Umbilical cord (tissue), 2 donors: ENCODE results near the gene HOXB4. TPM values are rescaled to one million over a fixed set of nuclear protein-coding genes. Genes with fewer than 3 reads are reported as not detected.
"Not testable (repeated sequence)": the region's sequence is repeated elsewhere in the genome, so short reads cannot be mapped to it uniquely, and the experiment has no call there.

Experiments
- DNase-seq: peaks from one replicate; pipeline ENCODE4 v3.0.0-alpha.2; 2015; ENCODE audit warnings: low spot score
- total RNA-seq: library from RNA; depleted of rRNA; stranded (reverse); fragments of >200 nt; gene quantifications from one replicate; pipeline ENCODE4 v1.2.3, GENCODE V29; 2014; ENCODE audit warnings: low replicate concordance; ENCODE audit not compliant: insufficient read depth

HOXB4 gene
- total RNA-seq, 1 donor from 2014 or later, result 3.4 TPM

- no peak for DNase-seq
Measured at GRCh38 chr17:48549281-48549630, 28.9 kb downstream of the HOXB4 start.

- DNase-seq, result no peak
Measured at GRCh38 chr17:48548523-48549280, 29.4 kb downstream of the HOXB4 start.

- DNase-seq, result no peak
Measured at GRCh38 chr17:48547808-48548522, 30.2 kb downstream of the HOXB4 start.

- peak; percentile 90 for DNase-seq
Measured at GRCh38 chr17:48546924-48547807, 31.0 kb downstream of the HOXB4 start.

- no peak for DNase-seq
Measured at GRCh38 chr17:48546137-48546923, 31.8 kb downstream of the HOXB4 start.

- DNase-seq, result no peak
Measured at GRCh38 chr17:48545539-48545938, 32.6 kb downstream of the HOXB4 start.

- peak; percentile 30 for DNase-seq
Measured at GRCh38 chr17:48545022-48545375, 33.2 kb downstream of the HOXB4 start, which contains the start of gene HOXB2. Gene HOXB2, minus strand, starts transcription at chr17:48545109. Its CDS starts 198 bp downstream, at chr17:48544911.

GRCh38 chr17:48544349-48545021 lies 33.7 kb downstream of the HOXB4 start:
- peak; percentile 90 for DNase-seq

- no peak for DNase-seq
Measured at GRCh38 chr17:48543854-48544348, 34.2 kb downstream of the HOXB4 start.

GRCh38 chr17:48543107-48543853 lies 34.9 kb downstream of the HOXB4 start:
- peak; percentile 58 for DNase-seq

- no peak for DNase-seq
Measured at GRCh38 chr17:48542698-48543106, 35.4 kb downstream of the HOXB4 start.

GRCh38 chr17:48542114-48542656 lies 36.0 kb downstream of the HOXB4 start:
- DNase-seq, result peak; percentile 35

- DNase-seq, result peak; percentile 78
Measured at GRCh38 chr17:48541577-48542113, 36.5 kb downstream of the HOXB4 start.

GRCh38 chr17:48541036-48541576 lies 37.0 kb downstream of the HOXB4 start:
- no peak for DNase-seq

GRCh38 chr17:48540213-48540612 lies 37.9 kb downstream of the HOXB4 start:
- no peak for DNase-seq

GRCh38 chr17:48539177-48539576 lies 39.0 kb downstream of the HOXB4 start:
- no peak for DNase-seq

- no peak for DNase-seq
Measured at GRCh38 chr17:48537316-48537715, 40.8 kb downstream of the HOXB4 start.

- DNase-seq, result not testable (repeated sequence)
Measured at GRCh38 chr17:48535793-48536559, 42.2 kb downstream of the HOXB4 start.
